ENCODE results near the gene NTM.

GRCh38 chr11:131488238-131488637 lies 117.8 kb downstream of the NTM start:
- TF ChIP-seq, protein P1, sequence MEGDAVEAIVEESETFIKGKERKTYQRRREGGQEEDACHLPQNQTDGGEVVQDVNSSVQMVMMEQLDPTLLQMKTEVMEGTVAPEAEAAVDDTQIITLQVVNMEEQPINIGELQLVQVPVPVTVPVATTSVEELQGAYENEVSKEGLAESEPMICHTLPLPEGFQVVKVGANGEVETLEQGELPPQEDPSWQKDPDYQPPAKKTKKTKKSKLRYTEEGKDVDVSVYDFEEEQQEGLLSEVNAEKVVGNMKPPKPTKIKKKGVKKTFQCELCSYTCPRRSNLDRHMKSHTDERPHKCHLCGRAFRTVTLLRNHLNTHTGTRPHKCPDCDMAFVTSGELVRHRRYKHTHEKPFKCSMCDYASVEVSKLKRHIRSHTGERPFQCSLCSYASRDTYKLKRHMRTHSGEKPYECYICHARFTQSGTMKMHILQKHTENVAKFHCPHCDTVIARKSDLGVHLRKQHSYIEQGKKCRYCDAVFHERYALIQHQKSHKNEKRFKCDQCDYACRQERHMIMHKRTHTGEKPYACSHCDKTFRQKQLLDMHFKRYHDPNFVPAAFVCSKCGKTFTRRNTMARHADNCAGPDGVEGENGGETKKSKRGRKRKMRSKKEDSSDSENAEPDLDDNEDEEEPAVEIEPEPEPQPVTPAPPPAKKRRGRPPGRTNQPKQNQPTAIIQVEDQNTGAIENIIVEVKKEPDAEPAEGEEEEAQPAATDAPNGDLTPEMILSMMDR (IDR thresholded peaks at IDR 0.05; ENCODE audit: low read depth, low read length): no peak
- no peak for TF ChIP-seq EZH2phosphoT487 (IDR thresholded peaks at IDR 0.05; ENCODE audit: low read depth)

All from OCI-LY3 (cell line).